Endothelial cell of umbilical vein (primary cell): ENCODE data around the gene SMIM44. TPM values are rescaled to one million over a fixed set of nuclear protein-coding genes. Genes with fewer than 3 reads are reported as not detected.

Experiments used
- BruUV-seq: library from RNA; stranded (reverse); fragments of 400-500 nt; replicated peaks from 2 replicates; lab custom pipeline; 2021; lab: Mats Ljungman, UMichigan
- CTCF ChIA-PET: fragments of 300-600, 350-600 bp; sonication (Branson Sonifier 250); formaldehyde crosslinking; loops from one replicate; lab custom pipeline; 2021; ENCODE audit warnings: antibody characterized with exemption, inconsistent platforms; lab: Charles Lee
- POLR2A ChIA-PET: fragments of 300-600, 350-600 bp; sonication (Branson Sonifier 250); formaldehyde crosslinking; loops from one replicate; lab custom pipeline; 2021; ENCODE audit warnings: antibody characterized with exemption, inconsistent platforms; lab: Charles Lee
- DNase-seq: peaks from one replicate; pipeline ENCODE4 v3.0.0-alpha.2; 2011; ENCODE audit warnings: low read depth, low spot score
- FAIRE-seq: peaks from 2 replicates; lab custom pipeline; 2011; peaks lifted over from hg19 to GRCh38; lab: Jason Lieb, UNC
- H2AFZ ChIP-seq: 2 replicates; pipeline ENCODE4 v1.6.0; 2012; ENCODE audit warnings: low read depth, low read length, control low read depth, inconsistent platforms
- H3K27ac ChIP-seq: 2 replicates; pipeline ENCODE4 v1.5.1; 2011; ENCODE audit warnings: low read depth, mild to moderate bottlenecking, control low read depth, low read length, moderate library complexity; ENCODE audit not compliant: insufficient read depth
- H3K27me3 ChIP-seq, 2 experiments: 2 replicates each; pipeline versions ENCODE4 v1.6.0 to v1.6.1; 2011; ENCODE audit warnings: low read length in 2 of 2, mixed read lengths in 1 of 2; ENCODE audit not compliant: control insufficient read depth in 2 of 2, insufficient read depth in 2 of 2
- H3K36me3 ChIP-seq, 2 experiments: 2 replicates in 1 of 2; 3 replicates in 1 of 2; pipeline ENCODE4 v1.5.1; 2011; ENCODE audit warnings: low read length in 2 of 2, mild to moderate bottlenecking in 1 of 2, moderate library complexity in 1 of 2; ENCODE audit not compliant: control insufficient read depth in 2 of 2, insufficient read depth in 2 of 2; ENCODE audit errors: extremely low read depth in 1 of 2
- H3K4me1 ChIP-seq: 3 replicates; pipeline ENCODE4 v1.5.1; 2011; ENCODE audit warnings: mild to moderate bottlenecking, low read length; ENCODE audit not compliant: control insufficient read depth, insufficient read depth; ENCODE audit errors: extremely low read depth
- H3K4me2 ChIP-seq: 2 replicates; pipeline ENCODE4 v1.6.1; 2011; ENCODE audit warnings: low read length, control low read depth, mixed read lengths; ENCODE audit not compliant: insufficient read depth
- H3K4me3 ChIP-seq, 3 experiments: fragments of 200-600 bp in 1 of 3; sonication (generic), shearing (Covaris generic) in 1 of 3; replicated peaks in 1 of 3; 2 replicates each; pipeline ENCODE4 v1.5.1; 2011 to 2016; ENCODE audit warnings: control low read depth in 3 of 3, low read length in 3 of 3, mild to moderate bottlenecking in 2 of 3, inconsistent platforms in 1 of 3, low read depth in 1 of 3, moderate library complexity in 1 of 3; ENCODE audit not compliant: insufficient read depth in 1 of 3
- H3K79me2 ChIP-seq: 2 replicates; pipeline ENCODE4 v1.6.0; 2012; ENCODE audit warnings: low read length, inconsistent platforms; ENCODE audit not compliant: control insufficient read depth, insufficient read depth
- H3K9ac ChIP-seq: replicated peaks from 2 replicates; pipeline ENCODE3; 2011; ENCODE audit warnings: low read length, control low read depth; ENCODE audit not compliant: insufficient read depth; ENCODE audit errors: extremely low read depth
- H3K9me1 ChIP-seq: replicated peaks from 3 replicates; pipeline ENCODE4 v1.6.0; 2011; ENCODE audit warnings: mild to moderate bottlenecking, low read length; ENCODE audit not compliant: control insufficient read depth, insufficient read depth; ENCODE audit errors: extremely low read depth
- H3K9me3 ChIP-seq: replicated peaks from 2 replicates; pipeline ENCODE4 v1.5.1; 2012; ENCODE audit warnings: low read length, inconsistent platforms; ENCODE audit not compliant: control insufficient read depth, insufficient read depth
- H4K20me1 ChIP-seq: replicated peaks from 2 replicates; pipeline ENCODE3; 2011; ENCODE audit warnings: mild to moderate bottlenecking, low read length; ENCODE audit not compliant: control insufficient read depth, insufficient read depth; ENCODE audit errors: extremely low read depth
- EZH2 ChIP-seq: IDR thresholded peaks from 2 replicates; pipeline ENCODE4 v1.6.1; 2012; ENCODE audit warnings: borderline replicate concordance, low read depth, mild to moderate bottlenecking, moderate library complexity, low read length, inconsistent platforms; ENCODE audit not compliant: severe bottlenecking
- FOS ChIP-seq: IDR thresholded peaks from 2 replicates; pipeline ENCODE4 v1.6.1; 2011; ENCODE audit warnings: mild to moderate bottlenecking, low read length, moderate library complexity, borderline replicate concordance; ENCODE audit not compliant: insufficient read depth
- GATA2 ChIP-seq: IDR thresholded peaks from 2 replicates; pipeline ENCODE4 v1.7.0; 2011; ENCODE audit warnings: low read depth, mild to moderate bottlenecking, moderate library complexity, mixed read lengths, low read length; ENCODE audit not compliant: insufficient read length, insufficient read depth
- JUN ChIP-seq: IDR thresholded peaks from 2 replicates; pipeline ENCODE4 v1.6.1; 2011; ENCODE audit warnings: borderline replicate concordance, low read depth; ENCODE audit not compliant: insufficient read length, insufficient read depth
- MYC ChIP-seq: IDR thresholded peaks from one replicate; pipeline ENCODE4 v1.6.1; 2011; ENCODE audit warnings: mild to moderate bottlenecking, low read depth, low read length
- POLR2A ChIP-seq: IDR thresholded peaks from 2 replicates; pipeline ENCODE4 v1.6.1; 2012; ENCODE audit warnings: low read depth, mild to moderate bottlenecking, control low read depth, low read length
- POLR2AphosphoS5 ChIP-seq: IDR thresholded peaks from 2 replicates; pipeline ENCODE4 v1.6.1; 2012; ENCODE audit warnings: low read depth, mild to moderate bottlenecking, control low read depth, low read length, moderate library complexity; ENCODE audit not compliant: insufficient read depth
- dilution Hi-C: fragments of 300-500 bp; cut with MboI; formaldehyde crosslinking; loops from one replicate; pipeline ENCODE4 v1.15.0; 2019; ENCODE audit warnings: low sequenced_read_pairs; ENCODE audit not compliant: extremely low pct_ligation_motif_present
- intact Hi-C: fragments of 100-400 bp; cut with micrococcal nuclease; formaldehyde crosslinking; loops from one replicate; pipeline ENCODE4 v1.10.0; 2022
- polyA plus RNA-seq, 4 experiments: library from polyadenylated mRNA; depleted of rRNA in 3 of 4; stranded (reverse) in 3 of 4; unstranded in 1 of 4; fragments of >200 nt; gene quantifications; 2 replicates each; pipeline versions ENCODE4 v1.2.1 to v1.2.3, GENCODE V29; 2011 to 2012; ENCODE audit warnings: missing spikeins in 1 of 4
- total RNA-seq: library from RNA; stranded (reverse); gene quantifications from 2 replicates; pipeline ENCODE4 v1.2.3, GENCODE V29; 2021
- TF ChIP-seq, protein P1 (sequence below), 2 donors: IDR thresholded peaks; 1 replicate in 1 of 2; 2 replicates in 1 of 2; pipeline ENCODE4 v1.5.1; 2011; ENCODE audit warnings: low read length in 2 of 2, mild to moderate bottlenecking in 2 of 2, moderate library complexity in 2 of 2, control low read depth in 1 of 2, inconsistent platforms in 1 of 2, low read depth in 1 of 2; ENCODE audit not compliant: insufficient read depth in 1 of 2; ENCODE audit errors: extremely low read depth in 1 of 2
- TF ChIP-seq, protein P2 (sequence below): IDR thresholded peaks from 2 replicates; pipeline ENCODE4 v1.6.1; 2011; ENCODE audit not compliant: insufficient read depth, insufficient read length

Gene SMIM44
- total and polyA plus RNA-seq, 2 donors (not counting 3 experiments of a cell fraction or from before 2014, with no cell fraction given) = not detected

DNA sequence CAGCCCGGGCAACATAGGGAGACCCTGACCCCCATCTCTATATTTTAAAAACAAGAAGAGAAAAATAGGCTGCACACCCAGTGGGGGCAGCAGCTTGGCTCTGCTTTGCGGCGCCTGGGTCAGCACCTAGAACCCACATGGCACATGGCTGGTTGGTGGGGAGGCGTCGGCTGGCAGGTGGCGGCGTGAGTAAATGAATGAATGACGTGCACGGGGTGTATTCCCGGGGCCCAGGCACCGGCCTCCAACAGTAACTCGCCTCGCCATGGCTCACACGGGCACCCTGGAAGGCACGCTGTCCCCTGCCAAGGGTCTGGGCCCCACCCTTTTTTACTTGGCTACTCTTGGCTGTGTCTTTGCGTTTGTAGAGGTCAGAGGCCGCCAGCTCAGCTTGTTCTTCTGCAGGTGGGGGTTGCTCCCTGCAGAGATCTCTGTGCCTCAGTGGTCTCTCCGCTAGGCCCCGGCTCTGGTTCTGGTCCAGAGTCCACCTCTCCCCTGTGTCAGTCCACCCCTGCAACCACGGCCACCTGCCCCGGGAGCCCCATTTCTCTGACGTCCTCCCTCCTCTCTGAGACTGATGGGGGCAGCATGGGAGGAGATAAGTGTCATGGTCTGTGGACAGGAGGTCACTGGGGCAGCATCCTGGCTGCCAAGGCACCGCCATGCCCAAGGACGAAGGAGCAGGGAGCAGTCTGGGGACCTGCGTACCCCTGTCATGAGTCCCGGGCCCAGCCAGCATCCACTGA is 28.4 kb upstream of the SMIM44 start:
- H3K4me2 ChIP-seq = no peak overlapping the region
- no peak overlapping the region for H3K4me3 ChIP-seq
- no peak overlapping the region for H3K27ac ChIP-seq
- peaks cover 0 to 16% of the 10 kb centered on the region in 2 experiments for H3K36me3 ChIP-seq
- H3K9me1 ChIP-seq = no peaks in the 10 kb centered on the region
- CTCF ChIA-PET = no interaction called here
- H3K9ac ChIP-seq = no peak overlapping the region
- H2AFZ ChIP-seq = no peak overlapping the region
- H3K4me1 ChIP-seq = peaks cover 4% of the 10 kb centered on the region
- no peak for FAIRE-seq
- dilution Hi-C loops (no loop called here), intact Hi-C loops (no loop called here)
- BruUV-seq = no TSS peak
- no peak for DNase-seq
- no peaks in the 10 kb centered on the region for H3K9me3 ChIP-seq
- no peaks in the 10 kb centered on the region for H4K20me1 ChIP-seq
- H3K79me2 ChIP-seq = peaks cover 97% of the 10 kb centered on the region
- TF ChIP-seq POLR2AphosphoS5 (no peak), FOS (no peak), GATA2 (no peak), POLR2A (no peak), EZH2 (no peak), JUN (no peak), MYC (no peak)
- TF ChIP-seq, protein P1, sequence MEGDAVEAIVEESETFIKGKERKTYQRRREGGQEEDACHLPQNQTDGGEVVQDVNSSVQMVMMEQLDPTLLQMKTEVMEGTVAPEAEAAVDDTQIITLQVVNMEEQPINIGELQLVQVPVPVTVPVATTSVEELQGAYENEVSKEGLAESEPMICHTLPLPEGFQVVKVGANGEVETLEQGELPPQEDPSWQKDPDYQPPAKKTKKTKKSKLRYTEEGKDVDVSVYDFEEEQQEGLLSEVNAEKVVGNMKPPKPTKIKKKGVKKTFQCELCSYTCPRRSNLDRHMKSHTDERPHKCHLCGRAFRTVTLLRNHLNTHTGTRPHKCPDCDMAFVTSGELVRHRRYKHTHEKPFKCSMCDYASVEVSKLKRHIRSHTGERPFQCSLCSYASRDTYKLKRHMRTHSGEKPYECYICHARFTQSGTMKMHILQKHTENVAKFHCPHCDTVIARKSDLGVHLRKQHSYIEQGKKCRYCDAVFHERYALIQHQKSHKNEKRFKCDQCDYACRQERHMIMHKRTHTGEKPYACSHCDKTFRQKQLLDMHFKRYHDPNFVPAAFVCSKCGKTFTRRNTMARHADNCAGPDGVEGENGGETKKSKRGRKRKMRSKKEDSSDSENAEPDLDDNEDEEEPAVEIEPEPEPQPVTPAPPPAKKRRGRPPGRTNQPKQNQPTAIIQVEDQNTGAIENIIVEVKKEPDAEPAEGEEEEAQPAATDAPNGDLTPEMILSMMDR (IDR thresholded peaks at IDR 0.05; ENCODE audit: extremely low read depth in 1 of 2, insufficient read depth in 1 of 2, low read depth in 1 of 2, low read length in 2 of 2) = no peak
- TF ChIP-seq, protein P2, sequence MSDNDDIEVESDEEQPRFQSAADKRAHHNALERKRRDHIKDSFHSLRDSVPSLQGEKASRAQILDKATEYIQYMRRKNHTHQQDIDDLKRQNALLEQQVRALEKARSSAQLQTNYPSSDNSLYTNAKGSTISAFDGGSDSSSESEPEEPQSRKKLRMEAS = no peak
- H3K27me3 ChIP-seq = no peaks in the 10 kb centered on the region
- POLR2A ChIA-PET = no interaction called here
